ENCODE data around the gene UROD. TPM values are rescaled to one million over a fixed set of nuclear protein-coding genes. Genes with fewer than 3 reads are reported as not detected.

UROD gene
- total and polyA plus RNA-seq, 3 donors from 2014 or later, result 111 to 187 (median 127) TPM

DNA sequence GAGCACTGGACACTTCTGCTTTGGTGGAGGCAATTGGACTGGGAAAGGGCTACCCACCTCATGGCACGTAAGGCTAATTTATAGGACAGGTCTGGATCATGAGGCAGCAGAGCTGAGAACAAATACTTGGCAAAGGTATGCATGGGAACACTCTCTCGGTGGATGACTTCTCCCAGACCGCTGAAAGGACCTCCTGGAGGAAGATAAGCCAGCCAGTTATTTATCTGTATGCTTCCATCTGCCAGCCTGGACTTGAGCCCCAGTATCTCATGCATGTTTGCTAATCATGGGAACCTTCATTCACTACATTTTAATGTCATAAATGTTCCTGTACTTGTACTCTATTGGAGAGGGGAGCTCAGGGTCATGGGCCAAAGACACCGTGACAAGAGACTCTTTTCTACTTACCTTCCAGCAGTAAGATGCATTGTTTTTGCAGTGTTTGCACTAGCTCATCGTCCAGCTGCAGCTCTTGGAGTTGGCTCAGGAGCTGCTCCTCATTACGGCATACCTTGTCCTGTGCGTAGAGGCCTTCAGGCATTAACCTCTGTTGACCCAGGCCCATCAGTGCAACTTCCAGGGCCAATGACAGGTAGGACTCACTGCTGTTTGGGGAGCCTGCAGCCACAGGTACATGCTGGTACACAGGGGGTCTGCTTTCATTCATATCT is 23.7 kb downstream of the UROD start:
- Histone ChIP-seq H3K4me3 (no peak overlapping the region), H3K9me3 (no peaks in the 10 kb centered on the region), H3K4me1 (peaks cover 6% of the 10 kb centered on the region), H3K27me3 (no peaks in the 10 kb centered on the region), H3K36me3 (ENCODE audit: low read depth, missing control alignments) (no peaks in the 10 kb centered on the region), H3K27ac (no peak overlapping the region)
- TF ChIP-seq, protein P1, sequence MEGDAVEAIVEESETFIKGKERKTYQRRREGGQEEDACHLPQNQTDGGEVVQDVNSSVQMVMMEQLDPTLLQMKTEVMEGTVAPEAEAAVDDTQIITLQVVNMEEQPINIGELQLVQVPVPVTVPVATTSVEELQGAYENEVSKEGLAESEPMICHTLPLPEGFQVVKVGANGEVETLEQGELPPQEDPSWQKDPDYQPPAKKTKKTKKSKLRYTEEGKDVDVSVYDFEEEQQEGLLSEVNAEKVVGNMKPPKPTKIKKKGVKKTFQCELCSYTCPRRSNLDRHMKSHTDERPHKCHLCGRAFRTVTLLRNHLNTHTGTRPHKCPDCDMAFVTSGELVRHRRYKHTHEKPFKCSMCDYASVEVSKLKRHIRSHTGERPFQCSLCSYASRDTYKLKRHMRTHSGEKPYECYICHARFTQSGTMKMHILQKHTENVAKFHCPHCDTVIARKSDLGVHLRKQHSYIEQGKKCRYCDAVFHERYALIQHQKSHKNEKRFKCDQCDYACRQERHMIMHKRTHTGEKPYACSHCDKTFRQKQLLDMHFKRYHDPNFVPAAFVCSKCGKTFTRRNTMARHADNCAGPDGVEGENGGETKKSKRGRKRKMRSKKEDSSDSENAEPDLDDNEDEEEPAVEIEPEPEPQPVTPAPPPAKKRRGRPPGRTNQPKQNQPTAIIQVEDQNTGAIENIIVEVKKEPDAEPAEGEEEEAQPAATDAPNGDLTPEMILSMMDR (IDR thresholded peaks at IDR 0.05), result no peak
- WGBS, 2 donors, result 72 to 73% methylated on average over 7 of the region's 7 CpGs
- intact Hi-C loops (cut with DNase I; ENCODE audit: low total_unique reads), result no loop called here
- DNase-seq, result no peak

DNA sequence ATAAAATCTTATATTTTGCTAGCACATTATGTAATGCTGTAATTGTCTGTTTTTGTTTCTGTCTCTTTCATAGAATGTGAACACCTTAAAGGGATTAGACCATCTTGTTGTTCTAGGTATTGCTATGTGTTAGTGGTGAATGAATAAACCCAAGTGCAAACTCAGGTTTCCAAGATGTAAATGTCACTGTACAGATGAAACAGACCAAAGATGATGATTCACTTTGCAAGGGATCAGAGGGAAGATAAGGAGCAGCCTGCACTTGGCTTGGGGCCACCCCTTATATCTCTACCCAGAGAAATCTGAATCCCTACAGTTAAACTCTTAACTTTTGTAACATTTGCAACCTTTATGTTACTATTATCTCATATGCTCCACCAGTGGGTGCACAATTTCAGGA is 25.4 kb downstream of the UROD start:
- Histone ChIP-seq H3K4me1 (peaks cover 6% of the 10 kb centered on the region), H3K4me3 (no peak overlapping the region), H3K27ac (no peak overlapping the region), H3K27me3 (no peaks in the 10 kb centered on the region), H3K36me3 (ENCODE audit: low read depth, missing control alignments) (no peaks in the 10 kb centered on the region), H3K9me3 (no peaks in the 10 kb centered on the region)
- no peak for TF ChIP-seq POLR2A (IDR thresholded peaks at IDR 0.05)
- TF ChIP-seq, protein P1 (IDR thresholded peaks at IDR 0.05), result no peak
- DNase-seq, result peak; percentile 67
- intact Hi-C loops (cut with DNase I; ENCODE audit: low total_unique reads), result no loop called here

DNA sequence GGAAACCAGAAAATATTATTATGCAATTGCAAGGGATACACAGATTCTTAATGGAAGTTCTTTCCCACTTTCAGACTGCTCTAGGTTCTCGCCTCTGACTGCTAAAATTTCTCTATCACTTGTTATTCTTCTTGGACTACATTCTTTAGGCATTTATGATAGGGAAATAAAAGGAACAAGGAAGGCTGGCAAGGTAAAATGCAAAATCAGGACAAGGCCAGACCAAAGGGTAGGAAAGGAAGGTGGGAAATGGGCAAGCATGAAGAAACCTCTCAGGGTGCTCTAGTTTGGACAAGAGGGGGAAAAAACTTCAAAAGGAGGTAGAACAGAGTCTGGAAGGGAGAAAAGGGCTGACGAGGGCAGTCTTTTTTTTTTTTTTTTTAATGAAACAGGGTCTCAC is 26.2 kb downstream of the UROD start:
- 72 to 73% methylated on average over 2 of the region's 2 CpGs for WGBS, 2 donors
- H3K9me3 ChIP-seq, result no peaks in the 10 kb centered on the region
- H3K4me1 ChIP-seq, result no peaks in the 10 kb centered on the region
- H3K27ac ChIP-seq, result no peak overlapping the region
- H3K27me3 ChIP-seq, result no peaks in the 10 kb centered on the region
- no peak overlapping the region for H3K4me3 ChIP-seq
- H3K36me3 ChIP-seq (ENCODE audit: low read depth, missing control alignments), result no peaks in the 10 kb centered on the region
- no peak for DNase-seq
- TF ChIP-seq POLR2A (IDR thresholded peaks at IDR 0.05), result no peak
- TF ChIP-seq, protein P1 (IDR thresholded peaks at IDR 0.05), result no peak
- intact Hi-C loops (cut with DNase I; ENCODE audit: low total_unique reads), result no loop called here

DNA sequence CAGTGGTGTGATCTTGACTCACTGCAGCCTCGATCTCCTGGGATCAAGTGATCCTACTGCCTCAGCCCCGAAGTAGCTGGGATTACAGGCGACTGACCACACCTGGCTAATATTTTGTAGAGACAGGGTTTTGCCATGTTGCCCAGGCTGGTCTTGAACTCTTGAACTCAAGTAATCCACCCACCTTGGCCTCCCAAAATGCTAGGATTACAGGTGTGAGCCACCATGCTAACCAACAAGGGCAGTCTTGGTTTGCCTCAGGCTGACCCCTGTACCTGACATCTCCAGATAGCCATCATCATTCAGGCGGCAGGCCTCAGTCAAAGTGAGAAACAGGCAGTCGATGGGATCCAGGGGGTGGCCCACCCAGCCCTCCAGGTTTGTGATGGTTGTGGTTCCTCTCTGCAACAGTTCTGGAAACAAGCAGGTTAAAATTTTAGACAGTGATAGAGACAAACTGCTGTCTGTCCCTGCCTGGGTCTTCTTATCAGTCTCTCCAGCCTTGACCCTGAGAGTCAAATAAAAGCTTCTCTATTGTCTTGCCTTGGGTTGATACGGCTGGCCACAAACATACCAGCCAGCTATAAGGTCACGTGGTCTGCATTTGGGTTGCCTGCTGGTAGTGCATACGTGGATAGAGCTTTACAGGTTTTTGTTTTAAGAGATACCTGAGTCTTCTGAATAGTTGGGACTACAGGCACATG is 26.8 kb downstream of the UROD start:
- Histone ChIP-seq H3K27ac (peak overlapping the region in 1 of 2 donors; percentile 19), H3K9me3 (no peaks in the 10 kb centered on the region), H3K27me3 (no peaks in the 10 kb centered on the region), H3K36me3 (ENCODE audit: low read depth, missing control alignments) (no peaks in the 10 kb centered on the region), H3K4me1 (no peaks in the 10 kb centered on the region), H3K4me3 (no peak overlapping the region)
- peak; percentile 76 for DNase-seq
- intact Hi-C loops (cut with DNase I; ENCODE audit: low total_unique reads), result no loop called here
- TF ChIP-seq POLR2A (IDR thresholded peaks at IDR 0.05), result no peak
- TF ChIP-seq, protein P1 (IDR thresholded peaks at IDR 0.05), result no peak
- WGBS, 2 donors, result 76 to 88% methylated on average over 6 to 8 of the region's 8 CpGs

DNA sequence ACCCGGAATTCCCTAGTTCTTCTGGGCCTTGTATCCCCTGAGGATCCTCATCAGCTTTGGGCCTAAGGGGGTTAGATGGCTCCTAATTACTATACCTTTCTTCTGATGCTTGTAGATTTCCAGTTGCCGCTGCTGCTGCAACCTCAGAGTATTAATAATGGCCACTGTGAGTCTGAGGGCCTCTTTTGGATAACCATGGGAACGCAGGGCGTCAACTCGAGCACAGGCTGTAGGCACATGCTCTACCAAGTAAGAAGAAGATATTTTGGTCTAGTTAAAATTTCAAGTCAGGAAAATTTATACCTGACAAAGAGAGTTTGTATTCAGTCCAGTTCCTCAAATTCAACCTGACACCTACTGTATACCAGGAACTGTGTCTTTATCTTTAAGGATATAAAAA is 28.2 kb downstream of the UROD start:
- Histone ChIP-seq H3K9me3 (no peaks in the 10 kb centered on the region), H3K4me1 (no peaks in the 10 kb centered on the region), H3K4me3 (no peak overlapping the region), H3K27ac (no peak overlapping the region), H3K36me3 (ENCODE audit: low read depth, missing control alignments) (no peaks in the 10 kb centered on the region), H3K27me3 (no peaks in the 10 kb centered on the region)
- DNase-seq, result no peak
- TF ChIP-seq POLR2A (IDR thresholded peaks at IDR 0.05), result no peak
- TF ChIP-seq, protein P1 (IDR thresholded peaks at IDR 0.05), result no peak
- intact Hi-C loops (cut with DNase I; ENCODE audit: low total_unique reads), result no loop called here
- 95% methylated on average over 5 of the region's 5 CpGs for WGBS, 2 donors
